ENCODE results near the gene SPRED1.

DNA sequence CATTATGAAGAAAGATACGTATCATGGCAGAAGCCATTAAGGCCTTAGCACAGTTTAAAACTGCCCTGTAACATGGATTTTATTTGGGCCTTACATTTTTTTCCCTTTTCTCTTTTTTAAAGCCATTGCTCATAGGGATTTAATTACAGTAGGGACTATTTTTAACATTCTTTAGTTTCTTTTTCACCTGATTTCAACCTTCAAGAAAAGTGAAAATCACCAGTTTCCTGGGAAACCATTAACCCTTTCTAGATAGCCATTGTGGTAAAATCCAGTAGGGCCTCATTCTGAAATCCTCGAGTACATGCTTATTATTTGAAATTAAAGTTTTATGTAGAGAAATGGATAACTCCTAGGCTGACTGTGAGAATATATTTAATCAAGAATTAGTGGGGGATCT, 3.1 kb downstream of the SPRED1 start:
- TF ChIP-seq, protein P1, sequence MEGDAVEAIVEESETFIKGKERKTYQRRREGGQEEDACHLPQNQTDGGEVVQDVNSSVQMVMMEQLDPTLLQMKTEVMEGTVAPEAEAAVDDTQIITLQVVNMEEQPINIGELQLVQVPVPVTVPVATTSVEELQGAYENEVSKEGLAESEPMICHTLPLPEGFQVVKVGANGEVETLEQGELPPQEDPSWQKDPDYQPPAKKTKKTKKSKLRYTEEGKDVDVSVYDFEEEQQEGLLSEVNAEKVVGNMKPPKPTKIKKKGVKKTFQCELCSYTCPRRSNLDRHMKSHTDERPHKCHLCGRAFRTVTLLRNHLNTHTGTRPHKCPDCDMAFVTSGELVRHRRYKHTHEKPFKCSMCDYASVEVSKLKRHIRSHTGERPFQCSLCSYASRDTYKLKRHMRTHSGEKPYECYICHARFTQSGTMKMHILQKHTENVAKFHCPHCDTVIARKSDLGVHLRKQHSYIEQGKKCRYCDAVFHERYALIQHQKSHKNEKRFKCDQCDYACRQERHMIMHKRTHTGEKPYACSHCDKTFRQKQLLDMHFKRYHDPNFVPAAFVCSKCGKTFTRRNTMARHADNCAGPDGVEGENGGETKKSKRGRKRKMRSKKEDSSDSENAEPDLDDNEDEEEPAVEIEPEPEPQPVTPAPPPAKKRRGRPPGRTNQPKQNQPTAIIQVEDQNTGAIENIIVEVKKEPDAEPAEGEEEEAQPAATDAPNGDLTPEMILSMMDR (IDR thresholded peaks at IDR 0.05): no peak
- TF ChIP-seq POLR2AphosphoS5 (IDR thresholded peaks at IDR 0.05; ENCODE audit: low read depth, low read length) (no peak), TCF7L2 (IDR thresholded peaks at IDR 0.05; ENCODE audit: low read depth, low read length) (no peak), SIN3A (IDR thresholded peaks at IDR 0.05; ENCODE audit: borderline replicate concordance, insufficient read depth, low read depth, low read length) (no peak)
- TF ChIP-seq, protein P2, sequence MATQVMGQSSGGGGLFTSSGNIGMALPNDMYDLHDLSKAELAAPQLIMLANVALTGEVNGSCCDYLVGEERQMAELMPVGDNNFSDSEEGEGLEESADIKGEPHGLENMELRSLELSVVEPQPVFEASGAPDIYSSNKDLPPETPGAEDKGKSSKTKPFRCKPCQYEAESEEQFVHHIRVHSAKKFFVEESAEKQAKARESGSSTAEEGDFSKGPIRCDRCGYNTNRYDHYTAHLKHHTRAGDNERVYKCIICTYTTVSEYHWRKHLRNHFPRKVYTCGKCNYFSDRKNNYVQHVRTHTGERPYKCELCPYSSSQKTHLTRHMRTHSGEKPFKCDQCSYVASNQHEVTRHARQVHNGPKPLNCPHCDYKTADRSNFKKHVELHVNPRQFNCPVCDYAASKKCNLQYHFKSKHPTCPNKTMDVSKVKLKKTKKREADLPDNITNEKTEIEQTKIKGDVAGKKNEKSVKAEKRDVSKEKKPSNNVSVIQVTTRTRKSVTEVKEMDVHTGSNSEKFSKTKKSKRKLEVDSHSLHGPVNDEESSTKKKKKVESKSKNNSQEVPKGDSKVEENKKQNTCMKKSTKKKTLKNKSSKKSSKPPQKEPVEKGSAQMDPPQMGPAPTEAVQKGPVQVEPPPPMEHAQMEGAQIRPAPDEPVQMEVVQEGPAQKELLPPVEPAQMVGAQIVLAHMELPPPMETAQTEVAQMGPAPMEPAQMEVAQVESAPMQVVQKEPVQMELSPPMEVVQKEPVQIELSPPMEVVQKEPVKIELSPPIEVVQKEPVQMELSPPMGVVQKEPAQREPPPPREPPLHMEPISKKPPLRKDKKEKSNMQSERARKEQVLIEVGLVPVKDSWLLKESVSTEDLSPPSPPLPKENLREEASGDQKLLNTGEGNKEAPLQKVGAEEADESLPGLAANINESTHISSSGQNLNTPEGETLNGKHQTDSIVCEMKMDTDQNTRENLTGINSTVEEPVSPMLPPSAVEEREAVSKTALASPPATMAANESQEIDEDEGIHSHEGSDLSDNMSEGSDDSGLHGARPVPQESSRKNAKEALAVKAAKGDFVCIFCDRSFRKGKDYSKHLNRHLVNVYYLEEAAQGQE (IDR thresholded peaks at IDR 0.05; ENCODE audit: insufficient read depth in 1 of 2, low read depth in 2 of 2, low read length in 1 of 2): no peak

All from Panc1 (cell line).